DOHH2 (cell line): ENCODE measurements around the gene WDR35.

Experiments used
- EZH2phosphoT487 ChIP-seq: fragments of 200-600 bp; sonication (generic); IDR thresholded peaks from 2 replicates; pipeline ENCODE4 v1.6.1; 2017; ENCODE audit warnings: borderline replicate concordance, mild to moderate bottlenecking, antibody characterized with exemption, low read length, moderate library complexity, mixed read lengths
- TF ChIP-seq, protein P1 (sequence below): fragments of 200-600 bp; sonication (generic); IDR thresholded peaks from one replicate; pipeline ENCODE4 v1.5.1; 2014; ENCODE audit warnings: antibody characterized with exemption, mild to moderate bottlenecking, low read depth, low read length; ENCODE audit not compliant: poor library complexity, severe bottlenecking

DNA sequence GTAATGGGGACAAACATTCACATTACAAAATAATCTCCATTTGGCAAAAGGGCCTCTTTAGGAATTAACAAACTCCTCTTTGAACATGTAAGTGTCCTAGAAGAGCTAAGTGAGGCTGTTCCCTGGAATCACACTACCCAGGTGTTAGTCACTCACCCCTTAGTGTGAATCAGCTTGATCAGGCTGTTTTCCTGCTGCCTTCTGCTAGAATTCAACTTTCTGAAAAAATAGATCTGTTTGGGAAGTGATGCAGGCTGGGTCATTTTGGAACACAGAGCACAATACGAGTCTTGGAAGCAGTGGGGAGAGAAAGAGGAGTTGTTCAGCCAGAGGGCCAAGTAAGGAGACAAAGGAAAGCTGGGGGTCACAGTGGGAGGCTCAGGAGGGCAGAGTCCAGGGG, 128.1 kb downstream of the WDR35 start:
- TF ChIP-seq, protein P1, sequence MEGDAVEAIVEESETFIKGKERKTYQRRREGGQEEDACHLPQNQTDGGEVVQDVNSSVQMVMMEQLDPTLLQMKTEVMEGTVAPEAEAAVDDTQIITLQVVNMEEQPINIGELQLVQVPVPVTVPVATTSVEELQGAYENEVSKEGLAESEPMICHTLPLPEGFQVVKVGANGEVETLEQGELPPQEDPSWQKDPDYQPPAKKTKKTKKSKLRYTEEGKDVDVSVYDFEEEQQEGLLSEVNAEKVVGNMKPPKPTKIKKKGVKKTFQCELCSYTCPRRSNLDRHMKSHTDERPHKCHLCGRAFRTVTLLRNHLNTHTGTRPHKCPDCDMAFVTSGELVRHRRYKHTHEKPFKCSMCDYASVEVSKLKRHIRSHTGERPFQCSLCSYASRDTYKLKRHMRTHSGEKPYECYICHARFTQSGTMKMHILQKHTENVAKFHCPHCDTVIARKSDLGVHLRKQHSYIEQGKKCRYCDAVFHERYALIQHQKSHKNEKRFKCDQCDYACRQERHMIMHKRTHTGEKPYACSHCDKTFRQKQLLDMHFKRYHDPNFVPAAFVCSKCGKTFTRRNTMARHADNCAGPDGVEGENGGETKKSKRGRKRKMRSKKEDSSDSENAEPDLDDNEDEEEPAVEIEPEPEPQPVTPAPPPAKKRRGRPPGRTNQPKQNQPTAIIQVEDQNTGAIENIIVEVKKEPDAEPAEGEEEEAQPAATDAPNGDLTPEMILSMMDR, result no peak
- TF ChIP-seq EZH2phosphoT487, result no peak
